ENCODE results near the gene RBM4. TPM values are rescaled to one million over a fixed set of nuclear protein-coding genes. Genes with fewer than 3 reads are reported as not detected.
A peak's percentile ranks its signal among the peaks of the same experiment; 100 is the strongest.

Gene RBM4
- total and polyA plus RNA-seq, 9 of the 15 experiments (the other 6 are each of a cell fraction or from before 2014, with no cell fraction given), result 81.6 to 233 (median 122) TPM

DNA sequence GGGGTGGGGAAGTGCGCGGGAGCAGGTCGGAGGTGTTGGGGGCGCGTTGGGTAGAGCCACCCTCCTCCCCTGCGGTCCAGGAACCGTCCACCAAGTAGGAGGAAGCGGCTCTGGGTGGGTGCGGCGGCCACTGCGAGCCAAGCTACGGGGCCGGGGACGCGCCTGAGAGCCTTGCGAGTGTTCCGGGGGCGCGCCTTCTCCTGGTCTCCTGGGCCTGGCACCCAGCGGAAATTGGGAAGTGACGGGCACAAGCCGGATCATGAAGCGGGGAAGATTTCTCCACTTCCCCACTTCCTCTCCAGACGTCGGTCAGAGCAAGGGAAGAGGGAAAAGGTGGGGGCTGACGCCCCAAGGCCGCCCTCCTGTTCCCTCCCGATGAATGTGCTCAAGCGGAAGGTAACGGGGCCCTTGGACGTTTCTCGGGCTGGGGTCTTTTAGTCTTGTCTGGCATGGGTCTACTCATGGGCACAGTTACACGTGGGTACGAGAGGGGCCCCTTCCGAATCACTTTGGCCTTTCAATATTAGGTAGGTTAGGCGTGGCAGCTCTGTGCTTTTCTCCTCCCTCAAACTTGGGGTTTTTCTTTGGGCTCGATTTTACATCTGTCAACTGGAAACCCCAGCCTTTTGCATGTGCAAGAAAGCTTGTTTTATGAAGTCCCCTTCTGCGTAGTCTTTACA lies 21.2 kb upstream of the RBM4 start (continued):
- TF ChIP-seq, protein P1, sequence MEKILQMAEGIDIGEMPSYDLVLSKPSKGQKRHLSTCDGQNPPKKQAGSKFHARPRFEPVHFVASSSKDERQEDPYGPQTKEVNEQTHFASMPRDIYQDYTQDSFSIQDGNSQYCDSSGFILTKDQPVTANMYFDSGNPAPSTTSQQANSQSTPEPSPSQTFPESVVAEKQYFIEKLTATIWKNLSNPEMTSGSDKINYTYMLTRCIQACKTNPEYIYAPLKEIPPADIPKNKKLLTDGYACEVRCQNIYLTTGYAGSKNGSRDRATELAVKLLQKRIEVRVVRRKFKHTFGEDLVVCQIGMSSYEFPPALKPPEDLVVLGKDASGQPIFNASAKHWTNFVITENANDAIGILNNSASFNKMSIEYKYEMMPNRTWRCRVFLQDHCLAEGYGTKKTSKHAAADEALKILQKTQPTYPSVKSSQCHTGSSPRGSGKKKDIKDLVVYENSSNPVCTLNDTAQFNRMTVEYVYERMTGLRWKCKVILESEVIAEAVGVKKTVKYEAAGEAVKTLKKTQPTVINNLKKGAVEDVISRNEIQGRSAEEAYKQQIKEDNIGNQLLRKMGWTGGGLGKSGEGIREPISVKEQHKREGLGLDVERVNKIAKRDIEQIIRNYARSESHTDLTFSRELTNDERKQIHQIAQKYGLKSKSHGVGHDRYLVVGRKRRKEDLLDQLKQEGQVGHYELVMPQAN (IDR thresholded peaks at IDR 0.05; ENCODE audit: borderline replicate concordance), result peak; percentile 8; the same call in 1 of the 2 replicates
- TF ChIP-seq MAZ (CRISPR knock-in tag; conservative IDR thresholded peaks at IDR 0.05 in 1 of 2, IDR thresholded peaks at IDR 0.05 in 1 of 2) (no peak; a peak in 1 of 4 replicates), CC2D1A (IDR thresholded peaks at IDR 0.05) (no peak), ZNF785 (CRISPR knock-in tag; IDR thresholded peaks at IDR 0.05) (no peak), IRF2 (CRISPR knock-in tag; IDR thresholded peaks at IDR 0.05) (no peak)
- TF ChIP-seq, protein P2, sequence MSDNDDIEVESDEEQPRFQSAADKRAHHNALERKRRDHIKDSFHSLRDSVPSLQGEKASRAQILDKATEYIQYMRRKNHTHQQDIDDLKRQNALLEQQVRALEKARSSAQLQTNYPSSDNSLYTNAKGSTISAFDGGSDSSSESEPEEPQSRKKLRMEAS (CRISPR knock-in tag; IDR thresholded peaks at IDR 0.05), result no peak
- TF ChIP-seq, protein P3, sequence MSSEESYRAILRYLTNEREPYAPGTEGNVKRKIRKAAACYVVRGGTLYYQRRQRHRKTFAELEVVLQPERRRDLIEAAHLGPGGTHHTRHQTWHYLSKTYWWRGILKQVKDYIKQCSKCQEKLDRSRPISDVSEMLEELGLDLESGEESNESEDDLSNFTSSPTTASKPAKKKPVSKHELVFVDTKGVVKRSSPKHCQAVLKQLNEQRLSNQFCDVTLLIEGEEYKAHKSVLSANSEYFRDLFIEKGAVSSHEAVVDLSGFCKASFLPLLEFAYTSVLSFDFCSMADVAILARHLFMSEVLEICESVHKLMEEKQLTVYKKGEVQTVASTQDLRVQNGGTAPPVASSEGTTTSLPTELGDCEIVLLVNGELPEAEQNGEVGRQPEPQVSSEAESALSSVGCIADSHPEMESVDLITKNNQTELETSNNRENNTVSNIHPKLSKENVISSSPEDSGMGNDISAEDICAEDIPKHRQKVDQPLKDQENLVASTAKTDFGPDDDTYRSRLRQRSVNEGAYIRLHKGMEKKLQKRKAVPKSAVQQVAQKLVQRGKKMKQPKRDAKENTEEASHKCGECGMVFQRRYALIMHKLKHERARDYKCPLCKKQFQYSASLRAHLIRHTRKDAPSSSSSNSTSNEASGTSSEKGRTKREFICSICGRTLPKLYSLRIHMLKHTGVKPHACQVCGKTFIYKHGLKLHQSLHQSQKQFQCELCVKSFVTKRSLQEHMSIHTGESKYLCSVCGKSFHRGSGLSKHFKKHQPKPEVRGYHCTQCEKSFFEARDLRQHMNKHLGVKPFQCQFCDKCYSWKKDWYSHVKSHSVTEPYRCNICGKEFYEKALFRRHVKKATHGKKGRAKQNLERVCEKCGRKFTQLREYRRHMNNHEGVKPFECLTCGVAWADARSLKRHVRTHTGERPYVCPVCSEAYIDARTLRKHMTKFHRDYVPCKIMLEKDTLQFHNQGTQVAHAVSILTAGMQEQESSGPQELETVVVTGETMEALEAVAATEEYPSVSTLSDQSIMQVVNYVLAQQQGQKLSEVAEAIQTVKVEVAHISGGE (CRISPR knock-in tag; IDR thresholded peaks at IDR 0.05), result 0 out of 6 replicates have a peak, but pooled peaks of 2 of the 3 experiments have one; percentile 9 to 28
- TF ChIP-seq, protein P4, sequence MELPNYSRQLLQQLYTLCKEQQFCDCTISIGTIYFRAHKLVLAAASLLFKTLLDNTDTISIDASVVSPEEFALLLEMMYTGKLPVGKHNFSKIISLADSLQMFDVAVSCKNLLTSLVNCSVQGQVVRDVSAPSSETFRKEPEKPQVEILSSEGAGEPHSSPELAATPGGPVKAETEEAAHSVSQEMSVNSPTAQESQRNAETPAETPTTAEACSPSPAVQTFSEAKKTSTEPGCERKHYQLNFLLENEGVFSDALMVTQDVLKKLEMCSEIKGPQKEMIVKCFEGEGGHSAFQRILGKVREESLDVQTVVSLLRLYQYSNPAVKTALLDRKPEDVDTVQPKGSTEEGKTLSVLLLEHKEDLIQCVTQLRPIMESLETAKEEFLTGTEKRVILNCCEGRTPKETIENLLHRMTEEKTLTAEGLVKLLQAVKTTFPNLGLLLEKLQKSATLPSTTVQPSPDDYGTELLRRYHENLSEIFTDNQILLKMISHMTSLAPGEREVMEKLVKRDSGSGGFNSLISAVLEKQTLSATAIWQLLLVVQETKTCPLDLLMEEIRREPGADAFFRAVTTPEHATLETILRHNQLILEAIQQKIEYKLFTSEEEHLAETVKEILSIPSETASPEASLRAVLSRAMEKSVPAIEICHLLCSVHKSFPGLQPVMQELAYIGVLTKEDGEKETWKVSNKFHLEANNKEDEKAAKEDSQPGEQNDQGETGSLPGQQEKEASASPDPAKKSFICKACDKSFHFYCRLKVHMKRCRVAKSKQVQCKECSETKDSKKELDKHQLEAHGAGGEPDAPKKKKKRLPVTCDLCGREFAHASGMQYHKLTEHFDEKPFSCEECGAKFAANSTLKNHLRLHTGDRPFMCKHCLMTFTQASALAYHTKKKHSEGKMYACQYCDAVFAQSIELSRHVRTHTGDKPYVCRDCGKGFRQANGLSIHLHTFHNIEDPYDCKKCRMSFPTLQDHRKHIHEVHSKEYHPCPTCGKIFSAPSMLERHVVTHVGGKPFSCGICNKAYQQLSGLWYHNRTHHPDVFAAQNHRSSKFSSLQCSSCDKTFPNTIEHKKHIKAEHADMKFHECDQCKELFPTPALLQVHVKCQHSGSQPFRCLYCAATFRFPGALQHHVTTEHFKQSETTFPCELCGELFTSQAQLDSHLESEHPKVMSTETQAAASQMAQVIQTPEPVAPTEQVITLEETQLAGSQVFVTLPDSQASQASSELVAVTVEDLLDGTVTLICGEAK (IDR thresholded peaks at IDR 0.05), result no peak
- TF ChIP-seq, protein P4 (CRISPR knock-in tag; IDR thresholded peaks at IDR 0.05), result no peak
